Tibial nerve (tissue), 3 donors: Measurements from ENCODE around the gene WASHC4.

Source experiments
- POLR2A ChIP-seq, 2 donors: fragments of 450-650 bp; IDR thresholded peaks; one replicate each; pipeline ENCODE4 v1.6.1; 2017; ENCODE audit warnings: antibody characterized with exemption in 2 of 2, mild to moderate bottlenecking in 2 of 2, moderate library complexity in 2 of 2
- TF ChIP-seq, protein P1 (sequence below), 5 experiments: fragments of 200-600 bp in 3 of 5; fragments of 450-650 bp in 2 of 5; sonication (generic) in 3 of 5; IDR thresholded peaks; one replicate each; pipeline ENCODE4 v1.5.1; 2016 to 2019; ENCODE audit warnings: antibody characterized with exemption in 5 of 5, mild to moderate bottlenecking in 3 of 5, moderate library complexity in 2 of 5

DNA sequence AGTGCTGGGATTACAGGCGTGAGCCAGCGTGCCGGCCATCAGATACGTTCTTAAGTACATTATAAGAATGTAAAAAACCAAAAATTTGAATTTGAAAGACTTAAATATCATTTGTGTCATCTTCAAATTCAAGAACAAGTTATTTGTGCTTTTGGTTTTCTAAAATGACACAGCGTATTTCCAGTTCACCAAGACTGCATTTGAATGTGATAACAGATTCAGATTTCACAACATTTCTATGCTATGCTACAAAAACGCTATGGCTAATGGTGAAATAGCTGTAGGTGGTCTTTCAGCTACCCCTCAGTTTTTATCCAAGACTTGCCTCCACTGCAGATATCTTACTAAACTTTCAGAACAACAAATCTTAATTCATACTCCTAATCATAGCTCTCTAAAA, 81.8 kb downstream of the WASHC4 start:
- TF ChIP-seq, protein P1, sequence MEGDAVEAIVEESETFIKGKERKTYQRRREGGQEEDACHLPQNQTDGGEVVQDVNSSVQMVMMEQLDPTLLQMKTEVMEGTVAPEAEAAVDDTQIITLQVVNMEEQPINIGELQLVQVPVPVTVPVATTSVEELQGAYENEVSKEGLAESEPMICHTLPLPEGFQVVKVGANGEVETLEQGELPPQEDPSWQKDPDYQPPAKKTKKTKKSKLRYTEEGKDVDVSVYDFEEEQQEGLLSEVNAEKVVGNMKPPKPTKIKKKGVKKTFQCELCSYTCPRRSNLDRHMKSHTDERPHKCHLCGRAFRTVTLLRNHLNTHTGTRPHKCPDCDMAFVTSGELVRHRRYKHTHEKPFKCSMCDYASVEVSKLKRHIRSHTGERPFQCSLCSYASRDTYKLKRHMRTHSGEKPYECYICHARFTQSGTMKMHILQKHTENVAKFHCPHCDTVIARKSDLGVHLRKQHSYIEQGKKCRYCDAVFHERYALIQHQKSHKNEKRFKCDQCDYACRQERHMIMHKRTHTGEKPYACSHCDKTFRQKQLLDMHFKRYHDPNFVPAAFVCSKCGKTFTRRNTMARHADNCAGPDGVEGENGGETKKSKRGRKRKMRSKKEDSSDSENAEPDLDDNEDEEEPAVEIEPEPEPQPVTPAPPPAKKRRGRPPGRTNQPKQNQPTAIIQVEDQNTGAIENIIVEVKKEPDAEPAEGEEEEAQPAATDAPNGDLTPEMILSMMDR (IDR thresholded peaks at IDR 0.05) = no peak
- TF ChIP-seq POLR2A (IDR thresholded peaks at IDR 0.05) = no peak
